ENCODE measurements around the gene ORM2. TPM values are rescaled to one million over a fixed set of nuclear protein-coding genes. Genes with fewer than 3 reads are reported as not detected.

The ORM2 gene
- total and polyA plus RNA-seq, 9 of the 15 experiments (the other 6 are each of a cell fraction or from before 2014, with no cell fraction given): 0.98 TPM; not detected in 8

DNA sequence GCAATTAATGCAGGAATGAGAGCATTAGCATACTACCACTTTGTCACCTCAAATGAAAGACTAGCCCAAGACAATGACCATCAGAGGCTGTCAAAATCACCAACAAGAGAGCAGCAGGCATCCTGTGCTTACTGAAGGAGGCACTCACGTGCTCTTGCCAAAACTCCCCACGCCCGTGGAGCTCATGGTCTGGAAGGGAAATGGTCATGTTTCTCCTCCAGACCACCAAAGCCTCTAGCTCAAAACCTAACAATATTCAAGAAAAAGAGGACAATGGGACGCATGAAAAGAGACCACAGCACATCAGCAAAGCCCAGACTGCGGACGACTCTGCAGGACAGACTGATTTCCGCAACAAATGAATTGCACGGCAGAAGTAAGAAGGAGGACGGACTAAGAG, 45.3 kb downstream of the ORM2 start:
- H3K9ac ChIP-seq (ENCODE audit: insufficient read depth in 1 of 2, low read depth in 2 of 2, low read length in 2 of 2): no peak overlapping the region
- no peaks in the 10 kb centered on the region for H3K9me1 ChIP-seq (ENCODE audit: control insufficient read depth, insufficient read depth, low read length)
- no peaks in the 10 kb centered on the region for H3K79me2 ChIP-seq (ENCODE audit: control insufficient read depth, insufficient read depth, low read length)
- BruUV-seq (replicated peaks): no TSS peak
- H3K27me3 ChIP-seq (ENCODE audit: control insufficient read depth in 2 of 2, insufficient read depth in 2 of 2, low read length in 2 of 2): no peaks in the 10 kb centered on the region
- ChIA-PET POLR2A (interaction anchor here (0.7 to 1.1 kb wide), 2 partner anchors 9 to 38 kb away, joined by 3 to 6 read pairs; no protein-coding TSS in a partner anchor), CTCF (ENCODE audit: low intra/inter-chr PET ratio) (interaction anchor here (0.6 kb wide), 1 partner anchor 238 kb away, joined by 3 read pairs; no protein-coding TSS in a partner anchor)
- WGBS (ENCODE audit: insufficient coverage, low coverage, missing lambda C conversion rate): 69% methylated on average over 9 of the region's 9 CpGs
- peaks cover 0 to 14% of the 10 kb centered on the region in 2 experiments; a peak in 2 of 5 replicates for H3K4me1 ChIP-seq (replicated peaks in 1 of 2; ENCODE audit: control insufficient read depth in 2 of 2, insufficient read depth in 2 of 2, low read length in 2 of 2)
- H3K4me2 ChIP-seq (ENCODE audit: insufficient read depth, low read length): no peak overlapping the region
- DNase-seq (ENCODE audit: extremely low read depth in 1 of 4, low spot score in 3 of 4) (no peak), FAIRE-seq (no peak), ATAC-seq (no peak)
- H3K4me3 ChIP-seq: no peak overlapping the region
- no peaks in the 10 kb centered on the region for H3K9me3 ChIP-seq (replicated peaks; ENCODE audit: control insufficient read depth, insufficient read depth, low read depth, low read length)
- no peaks in the 10 kb centered on the region; the same call in 1 of the 2 replicates for H4K20me1 ChIP-seq (replicated peaks; ENCODE audit: control insufficient read depth, insufficient read depth, low read length)
- in situ Hi-C loops (cut with MboI): no loop called here
- TF ChIP-seq POLR2A (conservative IDR thresholded peaks at IDR 0.05): no peak
- no peak for TF ChIP-seq CCNT2 (IDR thresholded peaks at IDR 0.05; ENCODE audit: borderline replicate concordance, extremely low read depth, insufficient read length, low read depth, low read length)
- no peak for TF ChIP-seq ZNF184 (CRISPR knock-in tag; IDR thresholded peaks at IDR 0.05)
- TF ChIP-seq TCF7L2 (IDR thresholded peaks at IDR 0.05; ENCODE audit: low read depth, low read length): no peak
- TF ChIP-seq ZNF780A (CRISPR knock-in tag; IDR thresholded peaks at IDR 0.05): no peak
- TF ChIP-seq, protein P1, sequence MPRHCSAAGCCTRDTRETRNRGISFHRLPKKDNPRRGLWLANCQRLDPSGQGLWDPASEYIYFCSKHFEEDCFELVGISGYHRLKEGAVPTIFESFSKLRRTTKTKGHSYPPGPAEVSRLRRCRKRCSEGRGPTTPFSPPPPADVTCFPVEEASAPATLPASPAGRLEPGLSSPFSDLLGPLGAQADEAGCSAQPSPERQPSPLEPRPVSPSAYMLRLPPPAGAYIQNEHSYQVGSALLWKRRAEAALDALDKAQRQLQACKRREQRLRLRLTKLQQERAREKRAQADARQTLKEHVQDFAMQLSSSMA (CRISPR knock-in tag; IDR thresholded peaks at IDR 0.05): no peak
- no peak for TF ChIP-seq GTF2E2 (tag; IDR thresholded peaks at IDR 0.05)
- no peak for TF ChIP-seq GABPA (tag; conservative IDR thresholded peaks at IDR 0.05; ENCODE audit: low read depth)
- TF ChIP-seq CSDE1 (IDR thresholded peaks at IDR 0.05): no peak
- no peak for TF ChIP-seq RAD51 (IDR thresholded peaks at IDR 0.05; ENCODE audit: borderline replicate concordance, low read depth)
- no peak for TF ChIP-seq BRD4 (IDR thresholded peaks at IDR 0.05)
- H2AFZ ChIP-seq (ENCODE audit: low read depth, low read length): no peak overlapping the region
- intact Hi-C loops (cut with micrococcal nuclease): no loop called here
- H3K36me3 ChIP-seq (ENCODE audit: control insufficient read depth, insufficient read depth, low read length): peaks cover 4% of the 10 kb centered on the region; the same call in 1 of the 3 replicates
- no peak overlapping the region for H3K27ac ChIP-seq (ENCODE audit: extremely low read depth, low read depth, low read length)

Data from K562 (cell line).